H1 (cell line): ENCODE measurements around the gene ADCK1. TPM values are rescaled to one million over a fixed set of nuclear protein-coding genes. Genes with fewer than 3 reads are reported as not detected.

Source experiments
- CTCF ChIA-PET: fragments of 300-600 bp; sonication (Branson Sonifier 250); formaldehyde crosslinking; loops from one replicate; lab custom pipeline; 2021; ENCODE audit not compliant: partially characterized antibody; lab: Charles Lee
- POLR2A ChIA-PET: fragments of 300-600 bp; sonication (Branson Sonifier 250); formaldehyde crosslinking; loops from one replicate; lab custom pipeline; 2021; ENCODE audit warnings: inconsistent platforms; ENCODE audit not compliant: partially characterized antibody; lab: Charles Lee
- DNase-seq, 2 experiments: peaks; one replicate each; pipeline versions ENCODE4 v3.0.0 to v3.0.0-alpha.2; 2010 to 2022; ENCODE audit warnings: low spot score in 2 of 2, low read depth in 1 of 2, mixed read lengths in 1 of 2
- FAIRE-seq: peaks from 2 replicates; lab custom pipeline; 2011; peaks lifted over from hg19 to GRCh38; lab: Jason Lieb, UNC
- H2AFZ ChIP-seq: 2 replicates; pipeline ENCODE4 v1.8.1; 2012; ENCODE audit warnings: low read length, inconsistent platforms
- H2AK5ac ChIP-seq: 2 replicates; pipeline ENCODE4 v1.6.1; 2013; ENCODE audit warnings: low read depth, low read length
- H2BK120ac ChIP-seq: replicated peaks from 2 replicates; pipeline ENCODE3; 2013; ENCODE audit warnings: low read depth, low read length, inconsistent platforms
- H2BK12ac ChIP-seq: 2 replicates; pipeline ENCODE4 v1.6.1; 2013; ENCODE audit warnings: low read depth, low read length
- H2BK15ac ChIP-seq: 2 replicates; pipeline ENCODE4 v1.6.1; 2013; ENCODE audit warnings: low read length
- H2BK20ac ChIP-seq: 2 replicates; pipeline ENCODE4 v1.6.1; 2013; ENCODE audit warnings: low read length
- H2BK5ac ChIP-seq: 2 replicates; pipeline ENCODE4 v1.6.1; 2013; ENCODE audit warnings: low read depth, low read length
- H3K14ac ChIP-seq: 2 replicates; pipeline ENCODE4 v1.6.1; 2013; ENCODE audit warnings: inconsistent platforms; ENCODE audit not compliant: insufficient read length
- H3K18ac ChIP-seq: 2 replicates; pipeline ENCODE4 v1.6.1; 2013; ENCODE audit warnings: low read length; ENCODE audit errors: extremely low read depth
- H3K23ac ChIP-seq: 2 replicates; pipeline ENCODE4 v1.6.1; 2013; ENCODE audit warnings: inconsistent platforms; ENCODE audit not compliant: insufficient read length
- H3K23me2 ChIP-seq: 2 replicates; pipeline ENCODE4 v1.6.1; 2013; ENCODE audit warnings: low read depth, low read length
- H3K27ac ChIP-seq: 2 replicates; pipeline ENCODE4 v1.6.1; 2011; ENCODE audit warnings: low read depth, low read length, inconsistent platforms
- H3K27me3 ChIP-seq, 4 experiments: replicated peaks in 1 of 4; 1 replicate in 1 of 4; 2 replicates in 3 of 4; pipeline versions ENCODE4 v1.6.1 to v1.8.1; 2011 to 2013; ENCODE audit warnings: low read length in 3 of 4, mild to moderate bottlenecking in 3 of 4, inconsistent platforms in 2 of 4, mixed read lengths in 2 of 4, moderate library complexity in 1 of 4; ENCODE audit not compliant: control insufficient read depth in 3 of 4, insufficient read depth in 3 of 4; ENCODE audit errors: extremely low read depth in 1 of 4
- H3K36me3 ChIP-seq, 4 experiments: 2 replicates each; pipeline versions ENCODE4 v1.6.1 to v1.8.1; 2011 to 2013; ENCODE audit warnings: mild to moderate bottlenecking in 4 of 4, low read length in 3 of 4, moderate library complexity in 2 of 4, control low read depth in 1 of 4, inconsistent platforms in 1 of 4; ENCODE audit not compliant: insufficient read depth in 4 of 4, control insufficient read depth in 2 of 4
- H3K4ac ChIP-seq: replicated peaks from 2 replicates; pipeline ENCODE3; 2013; ENCODE audit warnings: low read length, low read depth, mixed read lengths, inconsistent platforms; ENCODE audit not compliant: insufficient read length
- H3K4me1 ChIP-seq, 4 experiments: replicated peaks in 1 of 4; 1 replicate in 1 of 4; 2 replicates in 3 of 4; pipeline versions ENCODE4 v1.6.1 to v1.8.1; 2011 to 2013; ENCODE audit warnings: low read length in 3 of 4, inconsistent platforms in 2 of 4, mixed read lengths in 1 of 4; ENCODE audit not compliant: insufficient read depth in 4 of 4, control insufficient read depth in 3 of 4
- H3K4me2 ChIP-seq, 2 experiments: 2 replicates each; pipeline versions ENCODE4 v1.6.1 to v1.8.1; 2011 to 2013; ENCODE audit warnings: low read depth in 2 of 2, low read length in 2 of 2, control low read depth in 1 of 2, inconsistent platforms in 1 of 2, mild to moderate bottlenecking in 1 of 2; ENCODE audit not compliant: insufficient read depth in 1 of 2
- H3K4me3 ChIP-seq, 4 experiments: fragments of 200-600, 300-600 bp in 1 of 4; sonication (generic), shearing (Covaris generic), sonication (Bioruptor Twin) in 1 of 4; 2 replicates each; pipeline versions ENCODE4 v1.5.1 to v1.8.1; 2011 to 2016; ENCODE audit warnings: low read length in 4 of 4, low read depth in 3 of 4, control low read depth in 2 of 4, inconsistent platforms in 2 of 4, mild to moderate bottlenecking in 2 of 4, mixed read lengths in 1 of 4, moderate library complexity in 1 of 4; ENCODE audit not compliant: insufficient read depth in 2 of 4; ENCODE audit errors: extremely low read depth in 1 of 4
- H3K56ac ChIP-seq: replicated peaks from 2 replicates; pipeline ENCODE3; 2013; ENCODE audit warnings: low read depth, mild to moderate bottlenecking, mixed read lengths, low read length, inconsistent platforms; ENCODE audit not compliant: insufficient read length
- H3K79me1 ChIP-seq: 2 replicates; pipeline ENCODE4 v1.6.1; 2013; ENCODE audit warnings: low read depth, low read length, control low read depth
- H3K79me2 ChIP-seq, 2 experiments: 2 replicates each; pipeline versions ENCODE4 v1.6.1 to v1.8.1; 2012 to 2013; ENCODE audit warnings: low read length in 2 of 2, mild to moderate bottlenecking in 2 of 2, inconsistent platforms in 1 of 2; ENCODE audit not compliant: insufficient read depth in 2 of 2, control insufficient read depth in 1 of 2
- H3K9ac ChIP-seq, 4 experiments: replicated peaks in 1 of 4; 1 replicate in 1 of 4; 2 replicates in 3 of 4; pipeline versions ENCODE4 v1.6.1 to v1.8.1; 2011 to 2013; ENCODE audit warnings: low read depth in 3 of 4, low read length in 3 of 4, control low read depth in 2 of 4, mild to moderate bottlenecking in 2 of 4, moderate library complexity in 2 of 4, inconsistent platforms in 1 of 4; ENCODE audit errors: extremely low read depth in 1 of 4
- H3K9me3 ChIP-seq, 2 experiments: 2 replicates each; pipeline versions ENCODE4 v1.6.1 to v1.8.1; 2012 to 2013; ENCODE audit warnings: mild to moderate bottlenecking in 2 of 2, moderate library complexity in 2 of 2, control low read depth in 1 of 2, inconsistent platforms in 1 of 2, low read depth in 1 of 2, low read length in 1 of 2, mixed read lengths in 1 of 2; ENCODE audit not compliant: insufficient read depth in 2 of 2
- H4K20me1 ChIP-seq, 2 experiments: replicated peaks in 1 of 2; 2 replicates each; pipeline versions ENCODE3 to v1.8.1; 2011 to 2013; ENCODE audit warnings: inconsistent platforms in 2 of 2, low read length in 2 of 2, mild to moderate bottlenecking in 1 of 2; ENCODE audit not compliant: insufficient read depth in 2 of 2, control insufficient read depth in 1 of 2
- H4K5ac ChIP-seq: 2 replicates; pipeline ENCODE4 v1.6.1; 2013; ENCODE audit warnings: low read length, low read depth, mixed read lengths, inconsistent platforms; ENCODE audit not compliant: insufficient read length
- H4K8ac ChIP-seq: 2 replicates; pipeline ENCODE4 v1.8.0; 2013; ENCODE audit warnings: mild to moderate bottlenecking, moderate library complexity, low read length, inconsistent platforms; ENCODE audit not compliant: insufficient read depth; ENCODE audit errors: extremely low read depth
- H4K91ac ChIP-seq: replicated peaks from 2 replicates; pipeline ENCODE3; 2013; ENCODE audit warnings: low read length, mixed read lengths, inconsistent platforms; ENCODE audit not compliant: insufficient read length
- BACH1 ChIP-seq: IDR thresholded peaks from 2 replicates; pipeline ENCODE4 v1.6.1; 2012; ENCODE audit warnings: low read length, improper control_type of control experiment
- CHD1 ChIP-seq: IDR thresholded peaks from 2 replicates; pipeline ENCODE4 v1.6.1; 2012; ENCODE audit warnings: low read depth, low read length, improper control_type of control experiment
- CHD2 ChIP-seq: IDR thresholded peaks from 2 replicates; pipeline ENCODE4 v1.6.1; 2012; ENCODE audit warnings: low read length, improper control_type of control experiment
- CTBP2 ChIP-seq: IDR thresholded peaks from 2 replicates; pipeline ENCODE4 v1.7.0; 2011; ENCODE audit warnings: borderline replicate concordance, mild to moderate bottlenecking, moderate library complexity, mixed read lengths, low read length; ENCODE audit not compliant: insufficient read depth, insufficient read length
- GTF2F1 ChIP-seq: IDR thresholded peaks from 2 replicates; pipeline ENCODE4 v1.6.1; 2012; ENCODE audit warnings: low read depth, low read length, improper control_type of control experiment, borderline replicate concordance
- JUN ChIP-seq: IDR thresholded peaks from 2 replicates; pipeline ENCODE4 v1.6.1; 2011; ENCODE audit warnings: low read depth, mild to moderate bottlenecking, improper control_type of control experiment, low read length
- POU5F1 ChIP-seq: IDR thresholded peaks from 2 replicates; pipeline ENCODE4 v1.6.1; 2011; ENCODE audit warnings: low read depth, mild to moderate bottlenecking, low read length, moderate library complexity
- RXRA ChIP-seq: IDR thresholded peaks from 2 replicates; pipeline ENCODE4 v1.6.1; 2011; ENCODE audit warnings: low read depth, mild to moderate bottlenecking, low read length, moderate library complexity; ENCODE audit not compliant: insufficient read depth
- SIX5 ChIP-seq: IDR thresholded peaks from 2 replicates; pipeline ENCODE4 v1.6.1; 2011; ENCODE audit warnings: mild to moderate bottlenecking, low read depth, low read length
- TBP ChIP-seq: IDR thresholded peaks from 2 replicates; pipeline ENCODE4 v1.6.1; 2011; ENCODE audit warnings: low read depth, low read length, improper control_type of control experiment
- TCF12 ChIP-seq: IDR thresholded peaks from 2 replicates; pipeline ENCODE4 v1.6.1; 2011; ENCODE audit warnings: low read depth, mild to moderate bottlenecking, low read length
- ZNF274 ChIP-seq: IDR thresholded peaks from 2 replicates; pipeline ENCODE4 v1.7.0; 2012; ENCODE audit warnings: low read length, borderline replicate concordance; ENCODE audit errors: extremely low read depth
- WGBS, 2 experiments: shearing (Covaris generic) in 1 of 2; methylation state at CpG; one replicate each; pipeline versions ENCODE4 v1.1.6 to v1.1.7; 2013 to 2015; ENCODE audit warnings: low lambda C conversion rate in 2 of 2, mixed read lengths in 2 of 2, inconsistent platforms in 1 of 2, low coverage in 1 of 2, missing lambda C conversion rate in 1 of 2; ENCODE audit not compliant: insufficient replicate concordance in 2 of 2, insufficient coverage in 1 of 2, insufficient read length in 1 of 2; ENCODE audit errors: extremely low coverage in 1 of 2, missing lambda C conversion rate in 1 of 2; 5-methylcytosine and 5-hydroxymethylcytosine counted together
- polyA plus RNA-seq, 7 experiments: library from polyadenylated mRNA; depleted of rRNA in 3 of 7; stranded (reverse) in 5 of 7; unstranded in 2 of 7; fragments of >200 nt in 5 of 7; fragments of 200-250 nt in 2 of 7; gene quantifications; 1 replicate in 5 of 7; 2 replicates in 1 of 7; 4 replicates in 1 of 7; pipeline versions ENCODE4 v1.2.1 to v1.2.3, GENCODE V29; 2011 to 2013; ENCODE audit warnings: missing spikeins in 2 of 7, mixed read lengths in 2 of 7
- total RNA-seq: library from RNA; stranded (reverse); fragmentation: NEBNext Ultra II Directional; extraction: Animal tissue kit (Norgen Biotek cat#: 25700); gene quantifications from 2 replicates; pipeline ENCODE4 v1.2.1, GENCODE V29; 2021
- TF ChIP-seq, protein P1 (sequence below), 3 experiments: IDR thresholded peaks; 1 replicate in 2 of 3; 2 replicates in 1 of 3; pipeline versions ENCODE4 v1.5.1 to v1.6.1; 2011; ENCODE audit warnings: low read length in 3 of 3, mild to moderate bottlenecking in 3 of 3, inconsistent platforms in 2 of 3, low read depth in 1 of 3, moderate library complexity in 1 of 3; ENCODE audit not compliant: insufficient read depth in 1 of 3; ENCODE audit errors: control extremely low read depth in 1 of 3

Gene ADCK1
- total and polyA plus RNA-seq, 2 of the 8 experiments (the other 6 are each of a cell fraction or from before 2014, with no cell fraction given), result 11.0 to 16.8 TPM

DNA sequence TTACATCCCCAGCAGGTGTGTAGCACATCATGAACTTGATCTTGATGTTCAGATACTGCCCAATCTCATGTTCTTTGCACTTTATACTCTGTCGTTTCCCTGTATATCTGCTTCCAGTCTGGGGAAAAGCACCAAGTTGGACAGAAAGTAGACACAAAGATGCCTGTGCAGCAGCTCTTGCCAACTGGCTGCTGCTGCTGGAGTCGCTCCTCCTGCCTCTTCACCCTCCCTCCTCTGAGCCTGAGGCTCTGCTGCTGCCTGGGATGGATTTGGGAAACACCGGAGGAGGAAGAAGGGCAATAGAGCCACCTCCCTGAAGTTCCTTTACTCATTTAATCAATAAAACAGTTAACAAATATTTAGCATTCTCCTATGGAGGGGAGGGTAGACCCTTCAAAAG is 32.4 kb downstream of the ADCK1 start:
- no peaks in the 10 kb centered on the region for H3K4me1 ChIP-seq
- no peak overlapping the region for H4K91ac ChIP-seq
- FAIRE-seq, result no peak
- H3K79me2 ChIP-seq, result no peaks in the 10 kb centered on the region
- no peak overlapping the region for H3K27ac ChIP-seq
- no peak overlapping the region for H2AK5ac ChIP-seq
- H2BK20ac ChIP-seq, result no peak overlapping the region
- no peak overlapping the region for H3K4me3 ChIP-seq
- no peak overlapping the region for H2BK120ac ChIP-seq
- H3K23ac ChIP-seq, result no peak overlapping the region
- H3K23me2 ChIP-seq, result no peaks in the 10 kb centered on the region; the same call in 1 of the 2 replicates
- no peak overlapping the region for H4K8ac ChIP-seq
- no peak for DNase-seq
- CTCF ChIA-PET, result interaction anchor here (0.6 to 2.9 kb wide), 5 partner anchors 9 to 39 kb away, joined by 3 to 8 read pairs (median 3); no protein-coding TSS in a partner anchor
- POLR2A ChIA-PET, result no interaction called here
- no peak overlapping the region for H3K56ac ChIP-seq
- no peaks in the 10 kb centered on the region for H3K79me1 ChIP-seq
- no peak overlapping the region for H3K18ac ChIP-seq
- no peak overlapping the region for H2BK5ac ChIP-seq
- no peak overlapping the region for H3K4ac ChIP-seq
- peaks cover 0 to 3% (median 0%) of the 10 kb centered on the region in 4 experiments; a peak in 1 of 8 replicates for H3K36me3 ChIP-seq
- WGBS, 2 experiments, result 70% methylated on average over 3 of the region's 3 CpGs; no CpG with 5 or more reads in 1 of the 2 experiments
- H2BK15ac ChIP-seq, result no peak overlapping the region
- no peaks in the 10 kb centered on the region for H3K27me3 ChIP-seq
- no peak overlapping the region for H2AFZ ChIP-seq
- H3K4me2 ChIP-seq, result no peak overlapping the region
- H3K9ac ChIP-seq, result no peak overlapping the region
- no peak overlapping the region for H4K5ac ChIP-seq
- no peaks in the 10 kb centered on the region for H4K20me1 ChIP-seq
- H3K14ac ChIP-seq, result no peak overlapping the region
- H3K9me3 ChIP-seq, result no peaks in the 10 kb centered on the region
- H2BK12ac ChIP-seq, result no peak overlapping the region
- TF ChIP-seq RXRA (no peak), CHD1 (no peak), TCF12 (no peak), TBP (no peak), JUN (no peak), CHD2 (no peak), GTF2F1 (no peak), BACH1 (no peak), POU5F1 (no peak), ZNF274 (no peak), SIX5 (no peak), CTBP2 (no peak)
- TF ChIP-seq, protein P1, sequence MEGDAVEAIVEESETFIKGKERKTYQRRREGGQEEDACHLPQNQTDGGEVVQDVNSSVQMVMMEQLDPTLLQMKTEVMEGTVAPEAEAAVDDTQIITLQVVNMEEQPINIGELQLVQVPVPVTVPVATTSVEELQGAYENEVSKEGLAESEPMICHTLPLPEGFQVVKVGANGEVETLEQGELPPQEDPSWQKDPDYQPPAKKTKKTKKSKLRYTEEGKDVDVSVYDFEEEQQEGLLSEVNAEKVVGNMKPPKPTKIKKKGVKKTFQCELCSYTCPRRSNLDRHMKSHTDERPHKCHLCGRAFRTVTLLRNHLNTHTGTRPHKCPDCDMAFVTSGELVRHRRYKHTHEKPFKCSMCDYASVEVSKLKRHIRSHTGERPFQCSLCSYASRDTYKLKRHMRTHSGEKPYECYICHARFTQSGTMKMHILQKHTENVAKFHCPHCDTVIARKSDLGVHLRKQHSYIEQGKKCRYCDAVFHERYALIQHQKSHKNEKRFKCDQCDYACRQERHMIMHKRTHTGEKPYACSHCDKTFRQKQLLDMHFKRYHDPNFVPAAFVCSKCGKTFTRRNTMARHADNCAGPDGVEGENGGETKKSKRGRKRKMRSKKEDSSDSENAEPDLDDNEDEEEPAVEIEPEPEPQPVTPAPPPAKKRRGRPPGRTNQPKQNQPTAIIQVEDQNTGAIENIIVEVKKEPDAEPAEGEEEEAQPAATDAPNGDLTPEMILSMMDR (IDR thresholded peaks at IDR 0.05; ENCODE audit: control extremely low read depth in 1 of 3, insufficient read depth in 1 of 3, low read depth in 1 of 3, low read length in 3 of 3), result no peak
